Measurements from ENCODE around the gene TNFSF8.

- TF ChIP-seq GLIS1 (tag by site-specific recombination; IDR thresholded peaks at IDR 0.05) = no peak
- no peak for TF ChIP-seq CTCF (tag by site-specific recombination; IDR thresholded peaks at IDR 0.05)
Observed at GRCh38 chr9:114897196-114897595, 33.2 kb downstream of the TNFSF8 start.
